G401 (cell line): Measurements from ENCODE around the gene ZYX. TPM values are rescaled to one million over a fixed set of nuclear protein-coding genes. Genes with fewer than 3 reads are reported as not detected.
A peak's percentile ranks its signal among the peaks of the same experiment; 100 is the strongest.
"Not testable (repeated sequence)": the region's sequence is repeated elsewhere in the genome, so short reads cannot be mapped to it uniquely, and the experiment has no call there.

Experiments used
- DNase-seq: peaks from one replicate; pipeline ENCODE4 v3.0.0-alpha.2; 2015; ENCODE audit warnings: low spot score
- in situ Hi-C: cut with HindIII; loops from 2 replicates; pipeline ENCODE4 v1.10.0; 2016; ENCODE audit warnings: low sequenced_read_pairs, mixed read lengths
- total RNA-seq: library from RNA; depleted of rRNA; stranded (reverse); fragments of >200 nt; shearing (Covaris generic); gene quantifications from 2 replicates; pipeline ENCODE4 v1.2.3, GENCODE V29; 2014

The ZYX gene
- total RNA-seq, 1 experiment from 2014 or later = 33.5 TPM

GRCh38 chr7:143394068-143394467 is 12.9 kb downstream of the ZYX start:
- in situ Hi-C loops = no loop called here
- no peak for DNase-seq

GRCh38 chr7:143394777-143395176 is 13.6 kb downstream of the ZYX start:
- no peak for DNase-seq
- in situ Hi-C loops = no loop called here

- DNase-seq = no peak
- in situ Hi-C loops = no loop called here
These were observed 14.3 kb downstream of the ZYX start for GRCh38 chr7:143395187-143396149.

GRCh38 chr7:143396182-143396581 is 15.0 kb downstream of the ZYX start:
- in situ Hi-C loops = no loop called here
- no peak for DNase-seq

GRCh38 chr7:143396625-143397556 is 15.7 kb downstream of the ZYX start:
- DNase-seq = no peak
- in situ Hi-C loops = no loop called here

GRCh38 chr7:143397710-143398530 is 16.8 kb downstream of the ZYX start:
- in situ Hi-C loops = no loop called here
- DNase-seq = no peak

GRCh38 chr7:143398616-143399015 is 17.5 kb downstream of the ZYX start:
- DNase-seq = no peak
- in situ Hi-C loops = no loop called here

GRCh38 chr7:143399151-143399550 is 18.0 kb downstream of the ZYX start:
- in situ Hi-C loops = no loop called here
- no peak for DNase-seq

- in situ Hi-C loops = no loop called here
- no peak for DNase-seq
These were observed 18.5 kb downstream of the ZYX start for GRCh38 chr7:143399642-143400041.

- no peak for DNase-seq
- in situ Hi-C loops = no loop called here
These were observed 20.1 kb downstream of the ZYX start for GRCh38 chr7:143401265-143401664.

GRCh38 chr7:143402233-143402632 is 21.1 kb downstream of the ZYX start:
- in situ Hi-C loops, DNase-seq: not testable (repeated sequence)

- DNase-seq = no peak
These were observed 24.2 kb downstream of the ZYX start for GRCh38 chr7:143405173-143406001.

GRCh38 chr7:143406002-143406357 is 24.8 kb downstream of the ZYX start:
- in situ Hi-C loops = no loop called here
- no peak for DNase-seq

More at GRCh38 chr7:143405173-143406001, 24.2 kb downstream of the ZYX start:
- in situ Hi-C loops = no loop called here

GRCh38 chr7:143407287-143408251 is 26.4 kb downstream of the ZYX start:
- in situ Hi-C loops = no loop called here
- DNase-seq = no peak

- DNase-seq = no peak
These were observed 27.1 kb downstream of the ZYX start for GRCh38 chr7:143408252-143408685.

GRCh38 chr7:143408686-143409561 is 27.8 kb downstream of the ZYX start, which contains the start of gene EPHA1:
Gene EPHA1 (minus strand): TSS chr7:143408856. CDS start chr7:143408805, 51 bp downstream.
- in situ Hi-C loops = no loop called here
- DNase-seq = peak; percentile 59

More at GRCh38 chr7:143408252-143408685, 27.1 kb downstream of the ZYX start:
- in situ Hi-C loops = no loop called here
